C4-2B (cell line): ENCODE measurements around the gene ALX4.

Experiments
- ZFX ChIP-seq: fragments of 450-650 bp; IDR thresholded peaks from 2 replicates; pipeline ENCODE4 v1.6.1; 2017
- TF ChIP-seq, protein P1 (sequence below): fragments of 450-650 bp; conservative IDR thresholded peaks from 2 replicates; pipeline ENCODE4 v1.5.1; 2017; ENCODE audit warnings: mild to moderate bottlenecking

DNA sequence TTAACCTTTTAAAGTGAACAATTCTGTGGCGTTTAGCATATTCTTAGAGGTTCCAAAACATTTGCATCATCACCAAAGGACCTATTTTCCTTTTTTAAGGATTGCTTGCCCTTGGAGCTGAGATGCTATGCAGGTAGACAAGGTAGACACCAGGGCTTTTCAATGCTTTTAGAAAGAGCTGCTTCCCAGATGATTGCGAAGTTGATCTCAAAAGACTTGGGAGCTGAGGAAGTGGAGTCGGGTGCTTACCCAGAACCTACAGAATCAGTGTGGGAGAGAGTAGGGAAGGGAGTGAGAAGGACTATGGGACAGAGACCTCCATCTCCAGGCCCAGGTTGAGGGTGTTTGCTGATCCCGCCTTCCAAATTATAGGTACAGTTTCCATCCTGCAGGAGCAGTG, 11.1 kb upstream of the ALX4 start:
- TF ChIP-seq, protein P1, sequence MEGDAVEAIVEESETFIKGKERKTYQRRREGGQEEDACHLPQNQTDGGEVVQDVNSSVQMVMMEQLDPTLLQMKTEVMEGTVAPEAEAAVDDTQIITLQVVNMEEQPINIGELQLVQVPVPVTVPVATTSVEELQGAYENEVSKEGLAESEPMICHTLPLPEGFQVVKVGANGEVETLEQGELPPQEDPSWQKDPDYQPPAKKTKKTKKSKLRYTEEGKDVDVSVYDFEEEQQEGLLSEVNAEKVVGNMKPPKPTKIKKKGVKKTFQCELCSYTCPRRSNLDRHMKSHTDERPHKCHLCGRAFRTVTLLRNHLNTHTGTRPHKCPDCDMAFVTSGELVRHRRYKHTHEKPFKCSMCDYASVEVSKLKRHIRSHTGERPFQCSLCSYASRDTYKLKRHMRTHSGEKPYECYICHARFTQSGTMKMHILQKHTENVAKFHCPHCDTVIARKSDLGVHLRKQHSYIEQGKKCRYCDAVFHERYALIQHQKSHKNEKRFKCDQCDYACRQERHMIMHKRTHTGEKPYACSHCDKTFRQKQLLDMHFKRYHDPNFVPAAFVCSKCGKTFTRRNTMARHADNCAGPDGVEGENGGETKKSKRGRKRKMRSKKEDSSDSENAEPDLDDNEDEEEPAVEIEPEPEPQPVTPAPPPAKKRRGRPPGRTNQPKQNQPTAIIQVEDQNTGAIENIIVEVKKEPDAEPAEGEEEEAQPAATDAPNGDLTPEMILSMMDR, result no peak
- no peak for TF ChIP-seq ZFX
